Keratinocyte (primary cell): ENCODE data around the gene VPS13D. TPM values are rescaled to one million over a fixed set of nuclear protein-coding genes. Genes with fewer than 3 reads are reported as not detected.

ENCODE experiments used
- DNase-seq: peaks from one replicate; pipeline ENCODE4 v3.0.0-alpha.2; 2011; ENCODE audit warnings: low read depth, missing footprints, low spot score
- FAIRE-seq: peaks from 2 replicates; lab custom pipeline; 2011; peaks lifted over from hg19 to GRCh38; lab: Jason Lieb, UNC
- H2AFZ ChIP-seq: 2 replicates; pipeline ENCODE4 v1.6.0; 2012; ENCODE audit warnings: low read length, control low read depth, inconsistent platforms; ENCODE audit not compliant: control insufficient read depth
- H3K27ac ChIP-seq: 2 replicates; pipeline ENCODE4 v1.5.1; 2011; ENCODE audit warnings: low read length; ENCODE audit not compliant: control insufficient read depth, insufficient read depth
- H3K27me3 ChIP-seq: 3 replicates; pipeline ENCODE4 v1.6.0; 2011; ENCODE audit warnings: low read length; ENCODE audit not compliant: control insufficient read depth, insufficient read depth; ENCODE audit errors: extremely low read depth
- H3K36me3 ChIP-seq, 2 experiments: 2 replicates in 1 of 2; 3 replicates in 1 of 2; pipeline ENCODE4 v1.5.1; 2011; ENCODE audit warnings: low read length in 2 of 2, mild to moderate bottlenecking in 1 of 2; ENCODE audit not compliant: control insufficient read depth in 2 of 2, insufficient read depth in 2 of 2; ENCODE audit errors: extremely low read depth in 1 of 2
- H3K4me1 ChIP-seq: 3 replicates; pipeline ENCODE4 v1.5.1; 2011; ENCODE audit warnings: low read length; ENCODE audit not compliant: control insufficient read depth, insufficient read depth; ENCODE audit errors: extremely low read depth
- H3K4me2 ChIP-seq: 3 replicates; pipeline ENCODE4 v1.6.0; 2011; ENCODE audit warnings: low read depth, low read length; ENCODE audit not compliant: control insufficient read depth, insufficient read depth; ENCODE audit errors: extremely low read depth
- H3K4me3 ChIP-seq, 3 experiments: fragments of 200-600 bp in 1 of 3; sonication (generic) in 1 of 3; 2 replicates in 2 of 3; 3 replicates in 1 of 3; pipeline ENCODE4 v1.5.1; 2011 to 2016; ENCODE audit warnings: low read length in 3 of 3, mild to moderate bottlenecking in 3 of 3, control low read depth in 2 of 3, inconsistent platforms in 1 of 3, low read depth in 1 of 3, mixed read lengths in 1 of 3, mixed run types in 1 of 3, moderate library complexity in 1 of 3; ENCODE audit not compliant: control insufficient read depth in 2 of 3, insufficient read depth in 2 of 3; ENCODE audit errors: extremely low read depth in 1 of 3
- H3K79me2 ChIP-seq: 2 replicates; pipeline ENCODE4 v1.6.0; 2012; ENCODE audit warnings: low read length; ENCODE audit not compliant: control insufficient read depth, insufficient read depth
- H3K9ac ChIP-seq: 3 replicates; pipeline ENCODE4 v1.6.0; 2011; ENCODE audit warnings: low read length; ENCODE audit not compliant: control insufficient read depth, insufficient read depth; ENCODE audit errors: extremely low read depth
- H3K9me1 ChIP-seq: 3 replicates; pipeline ENCODE4 v1.6.0; 2011; ENCODE audit warnings: low read length; ENCODE audit not compliant: control insufficient read depth, insufficient read depth; ENCODE audit errors: extremely low read depth
- H3K9me3 ChIP-seq: 2 replicates; pipeline ENCODE4 v1.5.1; 2012; ENCODE audit warnings: low read depth, low read length; ENCODE audit not compliant: control insufficient read depth
- H4K20me1 ChIP-seq: 3 replicates; pipeline ENCODE4 v1.6.0; 2011; ENCODE audit warnings: low read length; ENCODE audit not compliant: control insufficient read depth, insufficient read depth; ENCODE audit errors: extremely low read depth
- EZH2 ChIP-seq: IDR thresholded peaks from one replicate; pipeline ENCODE4 v1.6.1; 2012; ENCODE audit warnings: inconsistent platforms, mild to moderate bottlenecking, low read length, moderate library complexity
- dilution Hi-C: fragments of 300-500 bp; cut with MboI; formaldehyde crosslinking; loops from one replicate; pipeline ENCODE4 v1.7.0; 2020; ENCODE audit warnings: low sequenced_read_pairs; ENCODE audit not compliant: extremely low pct_ligation_motif_present
- polyA plus RNA-seq, 5 experiments: library from polyadenylated mRNA; depleted of rRNA in 3 of 5; stranded (reverse) in 3 of 5; stranded (forward) in 1 of 5; unstranded in 1 of 5; fragments of >200 nt; gene quantifications; 1 replicate in 1 of 5; 2 replicates in 3 of 5; 3 replicates in 1 of 5; pipeline versions ENCODE4 v1.2.1 to v1.2.3, GENCODE V29; 2011 to 2012; ENCODE audit warnings: missing spikeins in 2 of 5, low read depth in 1 of 5, low replicate concordance in 1 of 5
- TF ChIP-seq, protein P1 (sequence below), 3 experiments: IDR thresholded peaks in 1 of 3; conservative IDR thresholded peaks in 1 of 3; optimal IDR thresholded peaks in 1 of 3; 2 replicates in 2 of 3; 3 replicates in 1 of 3; pipeline versions ENCODE3 to v1.5.1; 2011; ENCODE audit warnings: low read length in 3 of 3, mild to moderate bottlenecking in 3 of 3, moderate library complexity in 2 of 3, control low read depth in 1 of 3, inconsistent platforms in 1 of 3; ENCODE audit not compliant: insufficient read depth in 2 of 3; ENCODE audit errors: extremely low read depth in 1 of 3

The VPS13D gene
- polyA plus RNA-seq, 1 donor (not counting 4 experiments of a cell fraction or from before 2014, with no cell fraction given) = 19.0 TPM

DNA sequence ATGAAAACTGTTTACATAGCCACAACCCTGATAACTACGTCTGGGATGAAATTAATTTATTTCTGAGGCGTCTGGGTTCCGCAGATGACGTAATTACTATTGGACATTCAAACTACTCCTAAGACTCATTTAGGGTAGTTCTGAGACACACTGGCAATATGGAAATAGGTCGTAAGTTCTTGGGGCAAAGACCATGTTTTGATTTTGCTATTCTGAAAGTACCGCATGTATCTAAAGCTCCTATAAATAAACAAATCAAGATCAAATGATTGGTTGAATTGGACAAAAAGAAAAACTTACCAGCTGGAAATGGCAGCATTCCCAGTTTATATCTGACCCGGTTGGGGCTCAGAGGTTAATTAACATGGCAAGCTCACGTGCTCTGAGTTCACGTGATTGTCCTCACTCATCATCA lies 313.9 kb downstream of the VPS13D start:
- H3K4me2 ChIP-seq = no peak overlapping the region
- no peak for FAIRE-seq
- dilution Hi-C loops = no loop called here

GRCh38 chr1:12544357-12544756 lies 314.5 kb downstream of the VPS13D start:
- Histone ChIP-seq H3K79me2 (no peaks in the 10 kb centered on the region), H3K9me3 (no peaks in the 10 kb centered on the region), H3K9ac (no peak overlapping the region), H3K4me3 (no peak overlapping the region), H3K4me1 (peaks cover 3% of the 10 kb centered on the region), H4K20me1 (no peaks in the 10 kb centered on the region), H3K27me3 (peaks cover 39% of the 10 kb centered on the region), H3K4me2 (no peak overlapping the region), H3K36me3 (no peaks in the 10 kb centered on the region), H3K27ac (no peak overlapping the region), H2AFZ (no peak overlapping the region), H3K9me1 (no peaks in the 10 kb centered on the region)
- TF ChIP-seq EZH2 = no peak
- TF ChIP-seq, protein P1, sequence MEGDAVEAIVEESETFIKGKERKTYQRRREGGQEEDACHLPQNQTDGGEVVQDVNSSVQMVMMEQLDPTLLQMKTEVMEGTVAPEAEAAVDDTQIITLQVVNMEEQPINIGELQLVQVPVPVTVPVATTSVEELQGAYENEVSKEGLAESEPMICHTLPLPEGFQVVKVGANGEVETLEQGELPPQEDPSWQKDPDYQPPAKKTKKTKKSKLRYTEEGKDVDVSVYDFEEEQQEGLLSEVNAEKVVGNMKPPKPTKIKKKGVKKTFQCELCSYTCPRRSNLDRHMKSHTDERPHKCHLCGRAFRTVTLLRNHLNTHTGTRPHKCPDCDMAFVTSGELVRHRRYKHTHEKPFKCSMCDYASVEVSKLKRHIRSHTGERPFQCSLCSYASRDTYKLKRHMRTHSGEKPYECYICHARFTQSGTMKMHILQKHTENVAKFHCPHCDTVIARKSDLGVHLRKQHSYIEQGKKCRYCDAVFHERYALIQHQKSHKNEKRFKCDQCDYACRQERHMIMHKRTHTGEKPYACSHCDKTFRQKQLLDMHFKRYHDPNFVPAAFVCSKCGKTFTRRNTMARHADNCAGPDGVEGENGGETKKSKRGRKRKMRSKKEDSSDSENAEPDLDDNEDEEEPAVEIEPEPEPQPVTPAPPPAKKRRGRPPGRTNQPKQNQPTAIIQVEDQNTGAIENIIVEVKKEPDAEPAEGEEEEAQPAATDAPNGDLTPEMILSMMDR (optimal IDR thresholded peaks at IDR 0.05 in 1 of 3, IDR thresholded peaks at IDR 0.05 in 1 of 3, conservative IDR thresholded peaks at IDR 0.05 in 1 of 3; ENCODE audit: extremely low read depth in 1 of 3, insufficient read depth in 2 of 3, low read length in 3 of 3) = no peak
- no peak for DNase-seq
- dilution Hi-C loops = no loop called here
- FAIRE-seq = no peak

More for the DNA sequence above, 313.9 kb downstream of the VPS13D start:
- Histone ChIP-seq H3K36me3 (no peaks in the 10 kb centered on the region), H4K20me1 (no peaks in the 10 kb centered on the region), H3K9me1 (no peaks in the 10 kb centered on the region), H3K27ac (no peak overlapping the region), H3K27me3 (peaks cover 39% of the 10 kb centered on the region), H3K4me1 (no peaks in the 10 kb centered on the region), H3K4me3 (no peak overlapping the region), H3K79me2 (no peaks in the 10 kb centered on the region), H3K9ac (no peak overlapping the region), H2AFZ (no peak overlapping the region), H3K9me3 (no peaks in the 10 kb centered on the region)
- DNase-seq = no peak
- TF ChIP-seq, protein P1 (optimal IDR thresholded peaks at IDR 0.05 in 1 of 3, IDR thresholded peaks at IDR 0.05 in 1 of 3, conservative IDR thresholded peaks at IDR 0.05 in 1 of 3; ENCODE audit: extremely low read depth in 1 of 3, insufficient read depth in 2 of 3, low read length in 3 of 3) = no peak
- no peak for TF ChIP-seq EZH2
